SK-N-SH (cell line): ENCODE data around the gene ZIC2. TPM values are rescaled to one million over a fixed set of nuclear protein-coding genes. Genes with fewer than 3 reads are reported as not detected.

Source experiments
- CTCF ChIA-PET: fragments of 300-600, 350-600 bp; formaldehyde crosslinking; extraction: SDS; loops from one replicate; lab custom pipeline; 2021; lab: Yijun Ruan, JAX
- POLR2A ChIA-PET: fragments of 350-600 bp; sonication (Branson Sonifier 250); formaldehyde crosslinking; extraction: SDS; loops from one replicate; lab custom pipeline; 2020; ENCODE audit warnings: antibody characterized with exemption, inconsistent platforms; lab: Yijun Ruan, JAX
- DNase-seq: peaks from one replicate; pipeline ENCODE4 v3.0.0; 2012
- H2AFZ ChIP-seq: fragments of 200-600 bp; sonication (generic); 2 replicates; pipeline ENCODE4 v1.8.1; 2016; ENCODE audit warnings: antibody characterized with exemption, mild to moderate bottlenecking, low read depth
- H3F3A ChIP-seq: fragments of 200-600 bp; sonication (generic); replicated peaks from 2 replicates; pipeline ENCODE3; 2016; ENCODE audit warnings: antibody characterized with exemption, mild to moderate bottlenecking; ENCODE audit not compliant: insufficient read depth
- H3K27ac ChIP-seq, 2 experiments: fragments of 200-500 bp in 1 of 2; fragments of 200-600 bp in 1 of 2; sonication (Bioruptor generic) in 1 of 2; sonication (generic), shearing (Covaris generic) in 1 of 2; 2 replicates each; pipeline versions ENCODE4 v1.5.1 to v1.6.1; 2014 to 2016; ENCODE audit warnings: low read depth in 2 of 2, inconsistent platforms in 1 of 2, low read length in 1 of 2, mild to moderate bottlenecking in 1 of 2, mixed read lengths in 1 of 2
- H3K27me3 ChIP-seq: fragments of 200-600 bp; sonication (generic), shearing (Covaris generic); 2 replicates; pipeline ENCODE4 v1.6.1; 2016; ENCODE audit warnings: mixed run types; ENCODE audit not compliant: insufficient read depth
- H3K36me3 ChIP-seq, 2 experiments: fragments of 200-500 bp in 1 of 2; fragments of 200-600 bp in 1 of 2; sonication (Bioruptor generic) in 1 of 2; sonication (generic) in 1 of 2; replicated peaks in 1 of 2; 2 replicates each; pipeline versions ENCODE3 to v1.5.1; 2014 to 2016; ENCODE audit warnings: low read length in 1 of 2, mild to moderate bottlenecking in 1 of 2; ENCODE audit not compliant: insufficient read depth in 2 of 2, control insufficient read depth in 1 of 2
- H3K4me1 ChIP-seq, 2 experiments: fragments of 200-500 bp in 1 of 2; fragments of 200-600 bp in 1 of 2; sonication (Bioruptor generic) in 1 of 2; sonication (generic), shearing (Covaris generic) in 1 of 2; 2 replicates each; pipeline versions ENCODE4 v1.5.1 to v1.6.1; 2014 to 2016; ENCODE audit warnings: low read depth in 1 of 2, low read length in 1 of 2, mixed run types in 1 of 2; ENCODE audit not compliant: insufficient read depth in 2 of 2, control insufficient read depth in 1 of 2
- H3K4me2 ChIP-seq: fragments of 200-600 bp; sonication (generic), shearing (Covaris generic); 2 replicates; pipeline ENCODE4 v1.6.1; 2017; ENCODE audit warnings: mixed run types
- H3K4me3 ChIP-seq, 2 experiments: fragments of 200-500 bp in 1 of 2; fragments of 200-600 bp in 1 of 2; sonication (Bioruptor generic) in 1 of 2; sonication (generic), shearing (Covaris generic) in 1 of 2; 2 replicates each; pipeline versions ENCODE4 v1.5.1 to v1.8.1; 2014 to 2016; ENCODE audit warnings: low read depth in 2 of 2, inconsistent platforms in 1 of 2, low read length in 1 of 2, mild to moderate bottlenecking in 1 of 2, mixed read lengths in 1 of 2, moderate library complexity in 1 of 2
- H3K79me2 ChIP-seq: fragments of 200-600 bp; sonication (generic); 2 replicates; pipeline ENCODE4 v1.8.1; 2017; ENCODE audit warnings: mild to moderate bottlenecking; ENCODE audit not compliant: insufficient read depth
- H3K9ac ChIP-seq: fragments of 200-600 bp; sonication (generic); 2 replicates; pipeline ENCODE4 v1.6.1; 2017; ENCODE audit warnings: mixed run types
- H3K9me2 ChIP-seq: fragments of 200-600 bp; sonication (generic); 2 replicates; pipeline ENCODE4 v1.6.1; 2017; ENCODE audit warnings: mixed run types
- H3K9me3 ChIP-seq: fragments of 200-600 bp; sonication (generic); 2 replicates; pipeline ENCODE4 v1.6.1; 2017; ENCODE audit warnings: mixed run types, mild to moderate bottlenecking, moderate library complexity
- H4K20me1 ChIP-seq: fragments of 200-600 bp; sonication (generic); 2 replicates; pipeline ENCODE4 v1.6.1; 2017; ENCODE audit warnings: mild to moderate bottlenecking, mixed run types; ENCODE audit not compliant: insufficient read depth
- EZH2phosphoT487 ChIP-seq: fragments of 200-600 bp; sonication (generic); IDR thresholded peaks from 2 replicates; pipeline ENCODE4 v1.6.1; 2017; ENCODE audit warnings: low read depth, mixed run types, mild to moderate bottlenecking, antibody characterized with exemption, moderate library complexity, borderline replicate concordance
- RCOR1 ChIP-seq: fragments of 150-350 bp; IDR thresholded peaks from 2 replicates; pipeline ENCODE4 v1.6.1; 2017; ENCODE audit warnings: antibody characterized with exemption, low read length
- WGBS: methylation state at CpG from one replicate; pipeline ENCODE4 v1.1.6; 2017; ENCODE audit warnings: low lambda C conversion rate; 5-methylcytosine and 5-hydroxymethylcytosine counted together
- polyA plus RNA-seq, 3 experiments: library from polyadenylated mRNA; depleted of rRNA; stranded (reverse); fragments of >200 nt; gene quantifications; 2 replicates each; pipeline ENCODE4 v1.2.3, GENCODE V29; 2012
- TF ChIP-seq, protein P1 (sequence below): IDR thresholded peaks from 2 replicates; pipeline ENCODE4 v1.6.1; 2012; ENCODE audit warnings: mild to moderate bottlenecking, low read depth, low read length, moderate library complexity

Gene ZIC2
- polyA plus RNA-seq, 1 of the 3 experiments (the other 2 are of a cell fraction): not detected

DNA sequence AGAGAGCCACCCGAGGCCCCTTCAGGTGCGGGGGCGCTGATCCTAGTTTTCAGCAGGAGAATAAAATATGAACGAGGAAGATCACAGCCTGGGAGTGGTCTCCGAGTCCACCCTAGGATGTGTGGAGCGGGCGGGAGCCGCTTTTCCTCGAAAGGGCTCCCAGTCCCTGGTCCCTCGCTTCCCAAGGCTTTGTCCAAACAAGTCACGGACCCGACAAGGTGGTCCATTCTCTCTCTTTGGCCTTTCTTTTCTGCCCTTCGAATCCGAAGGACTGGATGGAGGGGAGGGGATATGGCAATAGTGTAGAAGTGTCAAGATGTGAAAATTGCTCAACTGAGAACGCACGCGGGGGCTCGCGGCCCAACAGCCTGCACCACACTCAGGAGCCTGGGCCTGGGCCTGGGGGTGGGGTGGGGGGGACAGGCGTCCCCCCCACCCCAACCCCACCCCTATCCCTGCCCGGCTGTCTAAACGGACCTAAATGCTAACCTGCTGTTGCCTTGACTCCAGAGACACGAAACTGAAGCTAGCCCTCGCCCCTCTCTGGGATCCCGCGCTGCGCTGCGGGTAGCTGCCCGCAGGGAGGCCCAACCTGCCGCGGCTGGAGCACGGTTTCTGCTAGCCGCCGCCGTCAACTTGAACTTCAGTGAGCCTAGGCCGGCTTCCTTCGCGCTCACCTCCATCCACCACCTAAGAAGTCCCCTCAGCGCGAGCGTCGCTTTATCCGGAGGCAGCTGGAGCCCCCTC is 7.1 kb downstream of the ZIC2 start:
- no peak overlapping the region for H3K4me3 ChIP-seq
- no peaks in the 10 kb centered on the region for H3K9me2 ChIP-seq
- H3K4me2 ChIP-seq: no peak overlapping the region
- no peak overlapping the region for H2AFZ ChIP-seq
- no peaks in the 10 kb centered on the region; a peak in 1 of 4 replicates for H3K4me1 ChIP-seq
- ChIA-PET CTCF (interaction anchor here (0.6 to 1.9 kb wide), 5 partner anchors 14 to 546 kb away, joined by 3 to 5 read pairs (median 4); no protein-coding TSS in a partner anchor), POLR2A (no interaction called here)
- no peak overlapping the region for H3K9ac ChIP-seq
- H3K36me3 ChIP-seq: no peaks in the 10 kb centered on the region
- DNase-seq: peak; percentile 39
- TF ChIP-seq RCOR1: no peak
- TF ChIP-seq EZH2phosphoT487: peak; percentile 58; the same call in 1 of the 2 replicates
- no peaks in the 10 kb centered on the region for H3K9me3 ChIP-seq
- H3K79me2 ChIP-seq: no peaks in the 10 kb centered on the region
- peaks cover 25% of the 10 kb centered on the region for H4K20me1 ChIP-seq
- H3K27ac ChIP-seq: no peak overlapping the region
- H3F3A ChIP-seq: peaks cover 4% of the 10 kb centered on the region
- WGBS: 23% methylated on average over 34 of the region's 43 CpGs
- peaks cover 96% of the 10 kb centered on the region for H3K27me3 ChIP-seq

DNA sequence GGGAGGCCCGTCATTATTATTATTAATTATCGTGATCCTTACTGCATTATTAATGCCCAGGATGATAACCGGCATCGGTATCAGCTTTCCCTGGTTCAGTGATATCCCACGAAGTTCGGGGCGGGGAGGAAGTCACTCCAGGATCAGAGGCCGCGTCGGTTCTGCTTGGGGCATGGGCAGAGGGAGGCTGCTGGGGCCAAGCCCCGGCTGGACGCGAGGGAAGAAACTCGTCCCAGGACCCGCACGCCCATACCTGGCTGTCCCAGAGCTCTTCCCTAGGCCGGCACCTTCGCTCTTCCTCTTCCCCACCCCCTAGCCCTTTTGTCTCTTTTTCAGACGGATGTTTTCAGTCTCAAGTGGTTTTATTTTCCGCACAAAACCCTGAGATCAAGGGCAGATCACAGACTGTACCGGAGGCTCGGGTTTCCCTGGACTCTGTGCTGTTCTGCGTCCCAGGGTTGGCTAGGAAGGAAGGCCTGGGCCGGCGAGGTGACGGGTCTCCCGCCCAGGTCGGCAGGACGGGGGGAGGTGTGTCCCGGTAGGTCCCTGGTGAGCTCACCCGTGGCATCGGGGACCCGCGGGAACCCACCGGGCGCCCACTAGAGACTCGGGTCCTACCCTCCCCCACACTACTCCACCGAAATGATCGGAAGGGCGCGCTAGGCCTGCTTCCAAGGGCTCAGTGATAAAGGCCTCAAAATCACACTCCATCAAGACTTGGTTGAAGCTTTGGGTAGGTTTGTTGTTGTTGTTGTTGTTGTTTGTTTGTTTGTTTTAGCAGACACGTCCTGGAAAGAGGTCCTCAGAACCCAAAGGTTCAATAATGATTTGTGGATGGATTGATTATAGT is 7.9 kb downstream of the ZIC2 start:
- no peak overlapping the region for H3K27ac ChIP-seq
- WGBS: 25% methylated on average over 21 of the region's 42 CpGs
- H3K4me1 ChIP-seq: no peaks in the 10 kb centered on the region; a peak in 1 of 4 replicates
- H4K20me1 ChIP-seq: peaks cover 17% of the 10 kb centered on the region
- ChIA-PET CTCF (interaction anchor here (0.6 to 1.9 kb wide), 5 partner anchors 246 to 546 kb away, joined by 3 to 4 read pairs (median 4); no protein-coding TSS in a partner anchor), POLR2A (no interaction called here)
- DNase-seq: peak; percentile 39
- H3K79me2 ChIP-seq: no peaks in the 10 kb centered on the region
- TF ChIP-seq, protein P1, sequence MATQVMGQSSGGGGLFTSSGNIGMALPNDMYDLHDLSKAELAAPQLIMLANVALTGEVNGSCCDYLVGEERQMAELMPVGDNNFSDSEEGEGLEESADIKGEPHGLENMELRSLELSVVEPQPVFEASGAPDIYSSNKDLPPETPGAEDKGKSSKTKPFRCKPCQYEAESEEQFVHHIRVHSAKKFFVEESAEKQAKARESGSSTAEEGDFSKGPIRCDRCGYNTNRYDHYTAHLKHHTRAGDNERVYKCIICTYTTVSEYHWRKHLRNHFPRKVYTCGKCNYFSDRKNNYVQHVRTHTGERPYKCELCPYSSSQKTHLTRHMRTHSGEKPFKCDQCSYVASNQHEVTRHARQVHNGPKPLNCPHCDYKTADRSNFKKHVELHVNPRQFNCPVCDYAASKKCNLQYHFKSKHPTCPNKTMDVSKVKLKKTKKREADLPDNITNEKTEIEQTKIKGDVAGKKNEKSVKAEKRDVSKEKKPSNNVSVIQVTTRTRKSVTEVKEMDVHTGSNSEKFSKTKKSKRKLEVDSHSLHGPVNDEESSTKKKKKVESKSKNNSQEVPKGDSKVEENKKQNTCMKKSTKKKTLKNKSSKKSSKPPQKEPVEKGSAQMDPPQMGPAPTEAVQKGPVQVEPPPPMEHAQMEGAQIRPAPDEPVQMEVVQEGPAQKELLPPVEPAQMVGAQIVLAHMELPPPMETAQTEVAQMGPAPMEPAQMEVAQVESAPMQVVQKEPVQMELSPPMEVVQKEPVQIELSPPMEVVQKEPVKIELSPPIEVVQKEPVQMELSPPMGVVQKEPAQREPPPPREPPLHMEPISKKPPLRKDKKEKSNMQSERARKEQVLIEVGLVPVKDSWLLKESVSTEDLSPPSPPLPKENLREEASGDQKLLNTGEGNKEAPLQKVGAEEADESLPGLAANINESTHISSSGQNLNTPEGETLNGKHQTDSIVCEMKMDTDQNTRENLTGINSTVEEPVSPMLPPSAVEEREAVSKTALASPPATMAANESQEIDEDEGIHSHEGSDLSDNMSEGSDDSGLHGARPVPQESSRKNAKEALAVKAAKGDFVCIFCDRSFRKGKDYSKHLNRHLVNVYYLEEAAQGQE: no peak
- peak; percentile 47; the same call in 1 of the 2 replicates for TF ChIP-seq EZH2phosphoT487
- no peaks in the 10 kb centered on the region for H3K9me3 ChIP-seq
- no peak overlapping the region for H3K4me3 ChIP-seq
- H3K27me3 ChIP-seq: peaks cover 96% of the 10 kb centered on the region
- no peak overlapping the region for H2AFZ ChIP-seq
- H3K9ac ChIP-seq: no peak overlapping the region
- peaks cover 8% of the 10 kb centered on the region for H3F3A ChIP-seq
- no peaks in the 10 kb centered on the region for H3K36me3 ChIP-seq
- no peak overlapping the region for H3K4me2 ChIP-seq
- H3K9me2 ChIP-seq: no peaks in the 10 kb centered on the region
